HG03342 (cell line): ENCODE data around the gene CSK.

Source experiments
- ATAC-seq: cut with Tn5 transposase; IDR thresholded peaks from one replicate; pipeline ENCODE4 v1.9.1; 2021; ENCODE audit warnings: mild to moderate bottlenecking, moderate library complexity; ENCODE audit not compliant: unreplicated experiment

Gene CSK

GRCh38 chr15:74822233-74822632, 40.4 kb downstream of the CSK start:
- no peak for ATAC-seq

- ATAC-seq: no peak
These were observed 41.4 kb downstream of the CSK start for GRCh38 chr15:74823324-74823723.

GRCh38 chr15:74824976-74825375, 43.1 kb downstream of the CSK start:
- no peak for ATAC-seq

- ATAC-seq: no peak
These were observed 44.0 kb downstream of the CSK start for GRCh38 chr15:74825866-74826265.

GRCh38 chr15:74826364-74826819, 44.5 kb downstream of the CSK start, which contains the start of gene CPLX3:
Gene CPLX3 (plus strand): TSS chr15:74826627. CDS start chr15:74826704, 77 bp downstream.
- no peak for ATAC-seq

GRCh38 chr15:74826921-74827320, 45.0 kb downstream of the CSK start:
- ATAC-seq: no peak

GRCh38 chr15:74827614-74828013, 45.7 kb downstream of the CSK start:
- ATAC-seq: no peak

- ATAC-seq: no peak
These were observed 47.0 kb downstream of the CSK start for GRCh38 chr15:74828835-74829234.

- no peak for ATAC-seq
These were observed 47.6 kb downstream of the CSK start for GRCh38 chr15:74829486-74829885.

- ATAC-seq: no peak
These were observed 48.1 kb downstream of the CSK start for GRCh38 chr15:74829991-74830390.

- ATAC-seq: no peak
These were observed 49.0 kb downstream of the CSK start for GRCh38 chr15:74830868-74831267.

- ATAC-seq: no peak
These were observed 50.1 kb downstream of the CSK start for GRCh38 chr15:74831813-74832495.

- ATAC-seq: no peak
These were observed 50.9 kb downstream of the CSK start for GRCh38 chr15:74832826-74833225.

GRCh38 chr15:74833376-74834107, 51.7 kb downstream of the CSK start:
- ATAC-seq: no peak

GRCh38 chr15:74835312-74835823, 53.5 kb downstream of the CSK start:
- no peak for ATAC-seq

GRCh38 chr15:74836846-74837245, 55.0 kb downstream of the CSK start:
- ATAC-seq: no peak

GRCh38 chr15:74837482-74838136, 55.7 kb downstream of the CSK start:
- ATAC-seq: no peak

- no peak for ATAC-seq
These were observed 56.2 kb downstream of the CSK start for GRCh38 chr15:74838137-74838516.

- ATAC-seq: no peak
These were observed 57.1 kb downstream of the CSK start for GRCh38 chr15:74838746-74839525.

- ATAC-seq: no peak
These were observed 57.9 kb downstream of the CSK start for GRCh38 chr15:74839526-74840395.
